Measurements from ENCODE around the gene CDS2. TPM values are rescaled to one million over a fixed set of nuclear protein-coding genes. Genes with fewer than 3 reads are reported as not detected.

Gene CDS2
- total and polyA plus RNA-seq, 2 of the 13 experiments (the other 11 are each of a cell fraction or from before 2014, with no cell fraction given): 81.3 to 153 TPM

DNA sequence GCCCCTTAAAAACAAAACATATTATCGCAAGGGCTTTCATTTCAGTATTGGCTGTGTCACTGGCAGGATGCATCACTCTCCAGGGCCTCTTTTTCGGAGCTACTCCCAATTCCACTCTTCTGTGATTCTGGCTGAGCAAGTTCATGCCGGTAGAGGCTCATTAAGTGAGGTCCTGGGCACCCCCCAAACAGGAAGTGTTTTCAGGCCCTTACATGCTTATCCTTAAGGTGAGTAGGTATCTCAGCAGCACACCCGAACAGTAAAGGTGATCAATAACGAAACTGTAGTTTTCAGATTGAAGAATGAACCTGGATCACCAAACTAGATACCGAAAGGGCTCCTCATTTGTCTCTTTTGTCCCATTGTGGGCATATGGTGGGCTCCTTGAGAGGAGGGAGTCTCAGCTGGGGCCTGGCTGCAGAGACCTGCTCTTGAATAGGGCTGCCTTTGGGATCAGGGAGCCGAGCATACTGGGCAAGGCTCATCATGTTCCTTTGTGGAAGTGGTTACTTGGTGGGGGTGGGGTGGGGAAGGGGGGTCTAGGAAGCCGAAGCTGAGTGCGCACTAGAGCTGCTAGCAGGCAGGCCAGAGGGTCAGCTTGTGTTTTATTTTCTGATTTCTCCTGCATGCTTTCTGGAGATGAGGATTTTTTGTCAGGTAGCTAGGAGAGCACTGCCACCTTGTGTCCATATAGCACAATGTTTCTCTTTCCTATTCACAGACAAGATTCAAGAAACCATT lies 65.2 kb downstream of the CDS2 start (continued):
- no peak for TF ChIP-seq HNRNPLL (IDR thresholded peaks at IDR 0.05; ENCODE audit: low read depth, low read length, poor library complexity, severe bottlenecking)
- TF ChIP-seq, protein P1, sequence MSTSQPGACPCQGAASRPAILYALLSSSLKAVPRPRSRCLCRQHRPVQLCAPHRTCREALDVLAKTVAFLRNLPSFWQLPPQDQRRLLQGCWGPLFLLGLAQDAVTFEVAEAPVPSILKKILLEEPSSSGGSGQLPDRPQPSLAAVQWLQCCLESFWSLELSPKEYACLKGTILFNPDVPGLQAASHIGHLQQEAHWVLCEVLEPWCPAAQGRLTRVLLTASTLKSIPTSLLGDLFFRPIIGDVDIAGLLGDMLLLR (CRISPR knock-in tag; IDR thresholded peaks at IDR 0.05): no peak
- no peak for TF ChIP-seq ZFP1 (CRISPR knock-in tag; IDR thresholded peaks at IDR 0.05)
- no peak for TF ChIP-seq ZNF441 (CRISPR knock-in tag; IDR thresholded peaks at IDR 0.05; ENCODE audit: borderline replicate concordance)
- TF ChIP-seq, protein P2, sequence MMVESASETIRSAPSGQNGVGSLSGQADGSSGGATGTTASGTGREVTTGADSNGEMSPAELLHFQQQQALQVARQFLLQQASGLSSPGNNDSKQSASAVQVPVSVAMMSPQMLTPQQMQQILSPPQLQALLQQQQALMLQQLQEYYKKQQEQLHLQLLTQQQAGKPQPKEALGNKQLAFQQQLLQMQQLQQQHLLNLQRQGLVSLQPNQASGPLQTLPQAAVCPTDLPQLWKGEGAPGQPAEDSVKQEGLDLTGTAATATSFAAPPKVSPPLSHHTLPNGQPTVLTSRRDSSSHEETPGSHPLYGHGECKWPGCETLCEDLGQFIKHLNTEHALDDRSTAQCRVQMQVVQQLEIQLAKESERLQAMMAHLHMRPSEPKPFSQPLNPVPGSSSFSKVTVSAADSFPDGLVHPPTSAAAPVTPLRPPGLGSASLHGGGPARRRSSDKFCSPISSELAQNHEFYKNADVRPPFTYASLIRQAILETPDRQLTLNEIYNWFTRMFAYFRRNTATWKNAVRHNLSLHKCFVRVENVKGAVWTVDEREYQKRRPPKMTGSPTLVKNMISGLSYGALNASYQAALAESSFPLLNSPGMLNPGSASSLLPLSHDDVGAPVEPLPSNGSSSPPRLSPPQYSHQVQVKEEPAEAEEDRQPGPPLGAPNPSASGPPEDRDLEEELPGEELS (CRISPR knock-in tag; IDR thresholded peaks at IDR 0.05): 0 out of 2 replicates have a peak, but pooled peaks have one; percentile 16
- no peak for TF ChIP-seq ZNF282 (IDR thresholded peaks at IDR 0.05; ENCODE audit: partially characterized antibody)
- no peak for TF ChIP-seq SRSF4 (IDR thresholded peaks at IDR 0.05; ENCODE audit: low read depth, low read length, poor library complexity, severe bottlenecking)
- TF ChIP-seq SP4 (CRISPR knock-in tag; IDR thresholded peaks at IDR 0.05): 0 out of 2 replicates have a peak, but pooled peaks have one; percentile 36
- peak; percentile 14; the same call in 1 of the 2 replicates for TF ChIP-seq NFYC (CRISPR knock-in tag; IDR thresholded peaks at IDR 0.05)
- peak; percentile 65; the same call in 1 of the 2 replicates for TF ChIP-seq GFI1 (CRISPR knock-in tag; IDR thresholded peaks at IDR 0.05; ENCODE audit: borderline replicate concordance)
- peak; percentile 30; the same call in 1 of the 2 replicates for TF ChIP-seq CEBPG (CRISPR knock-in tag; IDR thresholded peaks at IDR 0.05)
- no peak for TF ChIP-seq ZSCAN22 (CRISPR knock-in tag; IDR thresholded peaks at IDR 0.05)
- TF ChIP-seq ELF3 (CRISPR knock-in tag; IDR thresholded peaks at IDR 0.05): no peak
- no peak for TF ChIP-seq KDM4B (CRISPR knock-in tag; IDR thresholded peaks at IDR 0.05)
- TF ChIP-seq, protein P3, sequence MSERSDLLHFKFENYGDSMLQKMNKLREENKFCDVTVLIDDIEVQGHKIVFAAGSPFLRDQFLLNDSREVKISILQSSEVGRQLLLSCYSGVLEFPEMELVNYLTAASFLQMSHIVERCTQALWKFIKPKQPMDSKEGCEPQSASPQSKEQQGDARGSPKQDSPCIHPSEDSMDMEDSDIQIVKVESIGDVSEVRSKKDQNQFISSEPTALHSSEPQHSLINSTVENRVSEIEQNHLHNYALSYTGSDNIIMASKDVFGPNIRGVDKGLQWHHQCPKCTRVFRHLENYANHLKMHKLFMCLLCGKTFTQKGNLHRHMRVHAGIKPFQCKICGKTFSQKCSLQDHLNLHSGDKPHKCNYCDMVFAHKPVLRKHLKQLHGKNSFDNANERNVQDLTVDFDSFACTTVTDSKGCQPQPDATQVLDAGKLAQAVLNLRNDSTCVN (CRISPR knock-in tag; IDR thresholded peaks at IDR 0.05; ENCODE audit: borderline replicate concordance): no peak
- peak; percentile 98 for TF ChIP-seq RAD21 (CRISPR knock-in tag; IDR thresholded peaks at IDR 0.05)
- peak; percentile 14 for TF ChIP-seq ZFP36 (IDR thresholded peaks at IDR 0.05; ENCODE audit: borderline replicate concordance, low read depth, low read length, partially characterized antibody)
- peak; percentile 22; the same call in 1 of the 2 replicates for TF ChIP-seq MAZ (IDR thresholded peaks at IDR 0.05; ENCODE audit: borderline replicate concordance, low read depth, low read length)
- no peak for TF ChIP-seq MAZ (CRISPR knock-in tag; IDR thresholded peaks at IDR 0.05; ENCODE audit: low read depth)
- peak; percentile 28 for TF ChIP-seq ASH2L (IDR thresholded peaks at IDR 0.05; ENCODE audit: insufficient read length, low read depth, low read length)
- TF ChIP-seq GABPA (IDR thresholded peaks at IDR 0.05; ENCODE audit: low read depth, low read length): no peak
- peak; percentile 12; the same call in 1 of the 2 replicates for TF ChIP-seq GABPA (CRISPR knock-in tag; IDR thresholded peaks at IDR 0.05; ENCODE audit: low read depth)
- TF ChIP-seq, protein P4, sequence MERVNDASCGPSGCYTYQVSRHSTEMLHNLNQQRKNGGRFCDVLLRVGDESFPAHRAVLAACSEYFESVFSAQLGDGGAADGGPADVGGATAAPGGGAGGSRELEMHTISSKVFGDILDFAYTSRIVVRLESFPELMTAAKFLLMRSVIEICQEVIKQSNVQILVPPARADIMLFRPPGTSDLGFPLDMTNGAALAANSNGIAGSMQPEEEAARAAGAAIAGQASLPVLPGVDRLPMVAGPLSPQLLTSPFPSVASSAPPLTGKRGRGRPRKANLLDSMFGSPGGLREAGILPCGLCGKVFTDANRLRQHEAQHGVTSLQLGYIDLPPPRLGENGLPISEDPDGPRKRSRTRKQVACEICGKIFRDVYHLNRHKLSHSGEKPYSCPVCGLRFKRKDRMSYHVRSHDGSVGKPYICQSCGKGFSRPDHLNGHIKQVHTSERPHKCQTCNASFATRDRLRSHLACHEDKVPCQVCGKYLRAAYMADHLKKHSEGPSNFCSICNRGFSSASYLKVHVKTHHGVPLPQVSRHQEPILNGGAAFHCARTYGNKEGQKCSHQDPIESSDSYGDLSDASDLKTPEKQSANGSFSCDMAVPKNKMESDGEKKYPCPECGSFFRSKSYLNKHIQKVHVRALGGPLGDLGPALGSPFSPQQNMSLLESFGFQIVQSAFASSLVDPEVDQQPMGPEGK (CRISPR knock-in tag; IDR thresholded peaks at IDR 0.05): 0 out of 2 replicates have a peak, but pooled peaks have one; percentile 7
- no peak for TF ChIP-seq NR2F2 (IDR thresholded peaks at IDR 0.05; ENCODE audit: borderline replicate concordance, low read depth)
- no peak for TF ChIP-seq TAF15 (IDR thresholded peaks at IDR 0.05; ENCODE audit: low read depth, low read length, poor library complexity, severe bottlenecking)
- TF ChIP-seq NFE2L2 (IDR thresholded peaks at IDR 0.05; ENCODE audit: low read length): no peak

All from HepG2 (cell line).